ENCODE measurements around the gene ABHD6.
"Not testable (repeated sequence)": the region's sequence is repeated elsewhere in the genome, so short reads cannot be mapped to it uniquely, and the experiment has no call there.

Gene ABHD6

GRCh38 chr3:58274027-58274614, 36.5 kb downstream of the ABHD6 start:
- peak; percentile 35 for DNase-seq (ENCODE audit: low read depth)

GRCh38 chr3:58281069-58281468, 43.5 kb downstream of the ABHD6 start:
- DNase-seq (ENCODE audit: low read depth) = no peak

- no peak for DNase-seq (ENCODE audit: low read depth)
These were observed 47.7 kb downstream of the ABHD6 start for GRCh38 chr3:58285334-58285733.

- DNase-seq (ENCODE audit: low read depth) = no peak
These were observed 49.8 kb downstream of the ABHD6 start for GRCh38 chr3:58287354-58287753.

GRCh38 chr3:58288011-58288728, 50.6 kb downstream of the ABHD6 start:
- no peak for DNase-seq (ENCODE audit: low read depth)

GRCh38 chr3:58288964-58289613, 51.5 kb downstream of the ABHD6 start:
- DNase-seq (ENCODE audit: low read depth) = not testable (repeated sequence)

GRCh38 chr3:58290446-58290845, 52.9 kb downstream of the ABHD6 start:
- not testable (repeated sequence) for DNase-seq (ENCODE audit: low read depth)

GRCh38 chr3:58291671-58292338, 54.2 kb downstream of the ABHD6 start:
- DNase-seq (ENCODE audit: low read depth) = no peak

GRCh38 chr3:58292866-58293265, 55.3 kb downstream of the ABHD6 start:
- no peak for DNase-seq (ENCODE audit: low read depth)

- DNase-seq (ENCODE audit: low read depth) = no peak
These were observed 55.9 kb downstream of the ABHD6 start for GRCh38 chr3:58293516-58293915.

GRCh38 chr3:58296269-58296668, 58.7 kb downstream of the ABHD6 start:
- DNase-seq (ENCODE audit: low read depth) = no peak

- DNase-seq (ENCODE audit: low read depth) = no peak
These were observed 59.3 kb downstream of the ABHD6 start for GRCh38 chr3:58296843-58297242.

GRCh38 chr3:58298190-58298589, 60.6 kb downstream of the ABHD6 start:
- no peak for DNase-seq (ENCODE audit: low read depth)

- DNase-seq (ENCODE audit: low read depth) = no peak
These were observed 61.5 kb downstream of the ABHD6 start for GRCh38 chr3:58299075-58299474.

GRCh38 chr3:58299839-58300516, 62.4 kb downstream of the ABHD6 start:
- no peak for DNase-seq (ENCODE audit: low read depth)

- peak; percentile 76 for DNase-seq (ENCODE audit: low read depth)
These were observed 68.5 kb downstream of the ABHD6 start, which contains the start of the genes HTD2 and RPP14 for GRCh38 chr3:58305882-58306711. TSS of gene HTD2 (plus strand) at chr3:58306520. CDS start at chr3:58317614, 11,094 bp downstream. TSS of gene RPP14 (plus strand) at chr3:58306245. CDS start at chr3:58310330, 4,085 bp downstream.

GRCh38 chr3:58307639-58308215, 70.1 kb downstream of the ABHD6 start:
- no peak for DNase-seq (ENCODE audit: low read depth)

GRCh38 chr3:58308728-58309127, 71.1 kb downstream of the ABHD6 start:
- no peak for DNase-seq (ENCODE audit: low read depth)

GRCh38 chr3:58317811-58318210, 80.2 kb downstream of the ABHD6 start:
- no peak for DNase-seq (ENCODE audit: low read depth)

GRCh38 chr3:58321791-58322190, 84.2 kb downstream of the ABHD6 start:
- no peak for DNase-seq (ENCODE audit: low read depth)

GRCh38 chr3:58322793-58323192, 85.2 kb downstream of the ABHD6 start:
- DNase-seq (ENCODE audit: low read depth) = no peak

All from GM04503 (cell line).